GM12878 (cell line): ENCODE measurements around the gene SPPL2B. TPM values are rescaled to one million over a fixed set of nuclear protein-coding genes. Genes with fewer than 3 reads are reported as not detected.

Experiments used
- ATAC-seq: fragments of 200-7000 bp; cut with Tn5 transposase; 3 replicates; pipeline ENCODE4 v1.9.1; 2020; ENCODE audit warnings: mild to moderate bottlenecking, moderate library complexity
- BruUV-seq: library from RNA; stranded (reverse); fragments of 400-500 nt; replicated peaks from 2 replicates; lab custom pipeline; 2021; lab: Mats Ljungman, UMichigan
- CTCF ChIA-PET: fragments of 300-600 bp; sonication (Branson Sonifier 250); formaldehyde crosslinking; extraction: SDS; loops from one replicate; lab custom pipeline; 2021; ENCODE audit warnings: inconsistent platforms; lab: Yijun Ruan, JAX
- POLR2A ChIA-PET: fragments of 350-600 bp; formaldehyde crosslinking; extraction: SDS; loops from one replicate; lab custom pipeline; 2021; ENCODE audit warnings: inconsistent platforms; lab: Charles Lee
- RAD21 ChIA-PET: fragments of 300-600 bp; sonication (Branson Sonifier 250); formaldehyde crosslinking; loops from one replicate; lab custom pipeline; 2023; ENCODE audit warnings: antibody characterized with exemption; ENCODE audit not compliant: unreplicated experiment; lab: Charles Lee
- SMC1A ChIA-PET: fragments of 300-600 bp; sonication (Branson Sonifier 250); formaldehyde crosslinking; loops from one replicate; lab custom pipeline; 2023; ENCODE audit not compliant: unreplicated experiment, uncharacterized antibody; lab: Charles Lee
- DNase-seq: peaks from one replicate; pipeline ENCODE4 v3.0.0-alpha.2; 2011; ENCODE audit warnings: low read depth, low spot score
- FAIRE-seq: peaks from 3 replicates; lab custom pipeline; 2011; peaks lifted over from hg19 to GRCh38; lab: Jason Lieb, UNC
- H2AFZ ChIP-seq: 2 replicates; pipeline ENCODE4 v1.6.0; 2011; ENCODE audit warnings: low read depth, low read length, control low read depth; ENCODE audit not compliant: control insufficient read depth
- H3K27ac ChIP-seq: 2 replicates; pipeline ENCODE4 v1.5.1; 2011; ENCODE audit warnings: control low read depth; ENCODE audit not compliant: control insufficient read depth, insufficient read depth
- H3K27me3 ChIP-seq, 2 experiments: replicated peaks in 1 of 2; 2 replicates each; pipeline versions ENCODE4 v1.6.0 to v1.6.1; 2011; ENCODE audit warnings: low read length in 1 of 2; ENCODE audit not compliant: control insufficient read depth in 2 of 2, insufficient read depth in 2 of 2
- H3K36me3 ChIP-seq, 2 experiments: 2 replicates each; pipeline ENCODE4 v1.5.1; 2011; ENCODE audit warnings: low read length in 1 of 2; ENCODE audit not compliant: control insufficient read depth in 2 of 2, insufficient read depth in 2 of 2
- H3K4me1 ChIP-seq: 2 replicates; pipeline ENCODE4 v1.6.1; 2011; ENCODE audit warnings: mild to moderate bottlenecking, low read length, moderate library complexity, mixed read lengths; ENCODE audit not compliant: control insufficient read depth, insufficient read depth
- H3K4me2 ChIP-seq: 2 replicates; pipeline ENCODE4 v1.6.0; 2011; ENCODE audit warnings: control low read depth; ENCODE audit not compliant: control insufficient read depth, insufficient read depth
- H3K4me3 ChIP-seq: fragments of 200-600 bp; sonication (generic); 2 replicates; pipeline ENCODE4 v1.5.1; 2016
- H3K79me2 ChIP-seq: 2 replicates; pipeline ENCODE4 v1.6.0; 2011; ENCODE audit warnings: low read length; ENCODE audit not compliant: control insufficient read depth, insufficient read depth
- H3K9ac ChIP-seq: 2 replicates; pipeline ENCODE4 v1.8.0; 2011; ENCODE audit warnings: low read length, control low read depth, mixed read lengths; ENCODE audit not compliant: control insufficient read depth, insufficient read depth
- H3K9me3 ChIP-seq: replicated peaks from 3 replicates; pipeline ENCODE4 v1.5.1; 2011; ENCODE audit warnings: mild to moderate bottlenecking, low read length; ENCODE audit not compliant: control insufficient read depth, insufficient read depth
- H4K20me1 ChIP-seq: 2 replicates; pipeline ENCODE4 v1.6.0; 2011; ENCODE audit not compliant: control insufficient read depth, insufficient read depth
- ATF7 ChIP-seq: fragments of 450-650 bp; IDR thresholded peaks from 2 replicates; pipeline ENCODE4 v1.6.1; 2016; ENCODE audit warnings: low read depth, mild to moderate bottlenecking
- BACH1 ChIP-seq: fragments of 450-650 bp; IDR thresholded peaks from 2 replicates; pipeline ENCODE4 v1.6.1; 2017; ENCODE audit warnings: mild to moderate bottlenecking, borderline replicate concordance
- MEF2B ChIP-seq: fragments of 450-650 bp; IDR thresholded peaks from 2 replicates; pipeline ENCODE4 v1.6.1; 2018; ENCODE audit warnings: mild to moderate bottlenecking, moderate library complexity; ENCODE audit not compliant: partially characterized antibody, poor library complexity, severe bottlenecking
- RAD21 ChIP-seq: IDR thresholded peaks from 2 replicates; pipeline ENCODE4 v1.6.1; 2011; ENCODE audit warnings: mild to moderate bottlenecking, low read depth, low read length, moderate library complexity; ENCODE audit not compliant: insufficient read depth
- SMAD1 ChIP-seq: fragments of 450-650 bp; IDR thresholded peaks from 2 replicates; pipeline ENCODE4 v1.6.1; 2018; ENCODE audit warnings: mild to moderate bottlenecking, low read depth; ENCODE audit not compliant: partially characterized antibody
- SREBF2 ChIP-seq: IDR thresholded peaks from 2 replicates; pipeline ENCODE4 v1.6.1; 2012; ENCODE audit warnings: mild to moderate bottlenecking, low read length
- whole genome bisulfite sequencing: methylation state at CpG from one replicate; pipeline ENCODE4 v1.1.6; 2016; ENCODE audit warnings: low lambda C conversion rate; ENCODE audit not compliant: insufficient replicate concordance, insufficient coverage; ENCODE audit errors: missing lambda C conversion rate; 5-methylcytosine and 5-hydroxymethylcytosine counted together
- in situ Hi-C: fragments of 300-500 bp; cut with MboI; formaldehyde crosslinking; loops from 9 replicates; pipeline ENCODE4 v1.14.3; 2018; ENCODE audit warnings: mixed read lengths
- intact Hi-C: fragments of 100-400 bp; cut with micrococcal nuclease; formaldehyde crosslinking; loops from one replicate; pipeline ENCODE4 v1.14.2; 2022; ENCODE audit not compliant: unreplicated experiment
- polyA plus RNA-seq, 11 experiments: library from polyadenylated mRNA; depleted of rRNA in 4 of 11; unstranded in 6 of 11; stranded (reverse) in 5 of 11; fragments of >200 nt; fragmentation: Nextera tagmentation in 4 of 11; fragmentation: Illumina TruSeq in 1 of 11; extraction: Ambion mirVana in 4 of 11; extraction: Trizol in 1 of 11; gene quantifications; 1 replicate in 1 of 11; 2 replicates in 10 of 11; pipeline versions ENCODE4 v1.2.1 to v1.2.3, GENCODE V29; 2011 to 2016; ENCODE audit warnings: inconsistent platforms in 2 of 11, missing spikeins in 2 of 11, low read depth in 1 of 11
- total RNA-seq, 4 experiments: library from RNA; depleted of rRNA in 3 of 4; stranded (reverse); fragments of >200 nt in 3 of 4; fragmentation: Illumina TruSeq in 1 of 4; extraction: Trizol in 1 of 4; gene quantifications; 2 replicates each; pipeline versions ENCODE4 v1.2.1 to v1.2.3, GENCODE V29; 2013 to 2021

The SPPL2B gene
- total and polyA plus RNA-seq, 10 of the 15 experiments (the other 5 are each of a cell fraction or from before 2014, with no cell fraction given), result 0.29 to 56.5 (median 18.3) TPM

GRCh38 chr19:2303211-2303798 lies 25.2 kb upstream of the SPPL2B start:
- H3K4me1 ChIP-seq, result peaks cover 3% of the 10 kb centered on the region; the same call in 1 of the 2 replicates
- 53% methylated on average over 15 of the region's 26 CpGs for WGBS
- DNase-seq (no peak), ATAC-seq (no peak; the same call in 2 of the 3 replicates), FAIRE-seq (no peak)
- ChIA-PET POLR2A (interaction anchor here (0.6 kb wide), 3 partner anchors 25 to 72 kb away, joined by 3 to 5 read pairs (median 4); partner anchors contain the start of genes LSM7 and SPPL2B), RAD21 (no interaction called here), CTCF (no interaction called here), SMC1A (interaction anchor here (1.6 kb wide), 1 partner anchor 14 kb away, joined by 6 read pairs; no protein-coding TSS in a partner anchor)
- H3K36me3 ChIP-seq, result no peaks in the 10 kb centered on the region
- peaks cover 9 to 15% of the 10 kb centered on the region in 2 experiments for H3K27me3 ChIP-seq
- H3K9ac ChIP-seq, result no peak overlapping the region
- no peak overlapping the region for H3K27ac ChIP-seq
- TF ChIP-seq ATF7 (no peak), RAD21 (no peak), MEF2B (peak; percentile 24), SREBF2 (no peak), SMAD1 (no peak), BACH1 (no peak)
- no peak overlapping the region for H3K4me3 ChIP-seq
- no peaks in the 10 kb centered on the region for H4K20me1 ChIP-seq
- no TSS peak for BruUV-seq
- intact Hi-C loops, result no loop called here
- H2AFZ ChIP-seq, result no peak overlapping the region
- no peak overlapping the region for H3K4me2 ChIP-seq
- in situ Hi-C loops, result no loop called here
- no peaks in the 10 kb centered on the region for H3K9me3 ChIP-seq
- no peaks in the 10 kb centered on the region for H3K79me2 ChIP-seq
